GM19099 (cell line): Measurements from ENCODE around the gene CNDP2.

Experiments
- POLR2A ChIP-seq: IDR thresholded peaks from 3 replicates; pipeline ENCODE4 v1.6.1; 2011; ENCODE audit warnings: low read depth; ENCODE audit not compliant: insufficient read length; ENCODE audit errors: extremely low read depth

CNDP2 gene

GRCh38 chr18:74516271-74517235 lies 20.4 kb downstream of the CNDP2 start:
- no peak for TF ChIP-seq POLR2A

- no peak for TF ChIP-seq POLR2A
These were observed 21.1 kb downstream of the CNDP2 start for GRCh38 chr18:74517236-74517630.

GRCh38 chr18:74518456-74519295 lies 22.5 kb downstream of the CNDP2 start:
- no peak for TF ChIP-seq POLR2A

- no peak for TF ChIP-seq POLR2A
These were observed 23.3 kb downstream of the CNDP2 start for GRCh38 chr18:74519320-74520095.

- TF ChIP-seq POLR2A: no peak
These were observed 24.1 kb downstream of the CNDP2 start for GRCh38 chr18:74520096-74520833.

- no peak for TF ChIP-seq POLR2A
These were observed 25.0 kb downstream of the CNDP2 start for GRCh38 chr18:74521068-74521725.

GRCh38 chr18:74522635-74523548 lies 26.7 kb downstream of the CNDP2 start:
- TF ChIP-seq POLR2A: no peak

GRCh38 chr18:74524097-74524496 lies 27.9 kb downstream of the CNDP2 start:
- TF ChIP-seq POLR2A: no peak

- TF ChIP-seq POLR2A: no peak
These were observed 29.6 kb downstream of the CNDP2 start for GRCh38 chr18:74525741-74526140.

GRCh38 chr18:74526488-74526887 lies 30.3 kb downstream of the CNDP2 start:
- TF ChIP-seq POLR2A: no peak

GRCh38 chr18:74528478-74528877 lies 32.3 kb downstream of the CNDP2 start:
- no peak for TF ChIP-seq POLR2A

- TF ChIP-seq POLR2A: no peak
These were observed 32.8 kb downstream of the CNDP2 start for GRCh38 chr18:74528913-74529312.

GRCh38 chr18:74529378-74529777 lies 33.2 kb downstream of the CNDP2 start:
- TF ChIP-seq POLR2A: no peak
